H9 (cell line): ENCODE measurements around the gene SLC24A4. TPM values are rescaled to one million over a fixed set of nuclear protein-coding genes. Genes with fewer than 3 reads are reported as not detected.

Source experiments
- DNase-seq: peaks from one replicate; pipeline ENCODE4 v3.0.0-alpha.2; 2017
- H2AFZ ChIP-seq: one replicate; pipeline ENCODE4 v1.6.1; 2013; ENCODE audit warnings: mild to moderate bottlenecking, low read length, control low read depth, moderate library complexity
- H2AK5ac ChIP-seq: 2 replicates; pipeline ENCODE4 v1.6.1; 2013; ENCODE audit warnings: low read length, control low read depth, mixed read lengths; ENCODE audit not compliant: insufficient read length
- H2BK120ac ChIP-seq: one replicate; pipeline ENCODE4 v1.6.1; 2013; ENCODE audit warnings: low read depth, mild to moderate bottlenecking, low read length, control low read depth, inconsistent platforms; ENCODE audit not compliant: poor library complexity, severe bottlenecking
- H2BK12ac ChIP-seq: 2 replicates; pipeline ENCODE4 v1.6.1; 2013; ENCODE audit warnings: low read length, control low read depth, mixed read lengths, low read depth; ENCODE audit not compliant: insufficient read length
- H2BK15ac ChIP-seq: 2 replicates; pipeline ENCODE4 v1.6.1; 2013; ENCODE audit warnings: low read depth, low read length, control low read depth
- H2BK20ac ChIP-seq: one replicate; pipeline ENCODE4 v1.6.1; 2013; ENCODE audit warnings: low read depth, mild to moderate bottlenecking, low read length, control low read depth, inconsistent platforms; ENCODE audit not compliant: poor library complexity, severe bottlenecking
- H2BK5ac ChIP-seq: 2 replicates; pipeline ENCODE4 v1.6.1; 2013; ENCODE audit warnings: low read length, control low read depth, mixed read lengths; ENCODE audit not compliant: insufficient read length
- H3K14ac ChIP-seq: 2 replicates; pipeline ENCODE4 v1.6.1; 2013; ENCODE audit warnings: low read length, control low read depth; ENCODE audit not compliant: insufficient read depth
- H3K18ac ChIP-seq: 2 replicates; pipeline ENCODE4 v1.6.1; 2013; ENCODE audit warnings: low read depth, mild to moderate bottlenecking, mixed read lengths, low read length, control low read depth; ENCODE audit not compliant: insufficient read length
- H3K23ac ChIP-seq: 2 replicates; pipeline ENCODE4 v1.6.1; 2013; ENCODE audit warnings: low read length, control low read depth, mixed read lengths, low read depth; ENCODE audit not compliant: insufficient read length
- H3K23me2 ChIP-seq: 2 replicates; pipeline ENCODE4 v1.6.1; 2013; ENCODE audit warnings: low read depth, mild to moderate bottlenecking, mixed read lengths, low read length, control low read depth; ENCODE audit not compliant: insufficient read length, poor library complexity, severe bottlenecking
- H3K27ac ChIP-seq: 2 replicates; pipeline ENCODE4 v1.5.1; 2013; ENCODE audit warnings: low read length, control low read depth, mixed read lengths, low read depth; ENCODE audit not compliant: insufficient read length
- H3K27me3 ChIP-seq: 2 replicates; pipeline ENCODE4 v1.6.1; 2013; ENCODE audit warnings: low read length, control low read depth, inconsistent platforms; ENCODE audit not compliant: insufficient read depth
- H3K4ac ChIP-seq: 2 replicates; pipeline ENCODE4 v1.6.1; 2013; ENCODE audit warnings: low read depth, mild to moderate bottlenecking, control low read depth, inconsistent platforms, low read length, moderate library complexity
- H3K4me1 ChIP-seq: 2 replicates; pipeline ENCODE4 v1.6.1; 2013; ENCODE audit warnings: low read length, control low read depth, inconsistent platforms; ENCODE audit not compliant: insufficient read depth
- H3K4me2 ChIP-seq: 2 replicates; pipeline ENCODE4 v1.6.1; 2013; ENCODE audit warnings: low read length, control low read depth, mixed read lengths; ENCODE audit not compliant: insufficient read length, insufficient read depth
- H3K56ac ChIP-seq: 2 replicates; pipeline ENCODE4 v1.6.1; 2013; ENCODE audit warnings: low read depth, mild to moderate bottlenecking, mixed read lengths, low read length, control low read depth; ENCODE audit not compliant: insufficient read length
- H3K79me1 ChIP-seq: 2 replicates; pipeline ENCODE4 v1.6.1; 2013; ENCODE audit warnings: low read depth, mild to moderate bottlenecking, moderate library complexity, low read length, control low read depth, inconsistent platforms; ENCODE audit not compliant: insufficient read depth, poor library complexity, severe bottlenecking
- H3K79me2 ChIP-seq: 2 replicates; pipeline ENCODE4 v1.6.1; 2013; ENCODE audit warnings: low read length, control low read depth, inconsistent platforms; ENCODE audit not compliant: insufficient read depth
- H3K9ac ChIP-seq: 2 replicates; pipeline ENCODE4 v1.6.1; 2013; ENCODE audit warnings: low read length, control low read depth, mixed read lengths; ENCODE audit not compliant: insufficient read length; ENCODE audit errors: extremely low read depth
- H3K9me3 ChIP-seq: one replicate; pipeline ENCODE4 v1.6.1; 2013; ENCODE audit warnings: low read depth, low read length, inconsistent platforms; ENCODE audit not compliant: control insufficient read depth
- H3T11ph ChIP-seq: one replicate; pipeline ENCODE4 v1.6.1; 2013; ENCODE audit warnings: mild to moderate bottlenecking, low read length, control low read depth, inconsistent platforms
- H4K20me1 ChIP-seq: one replicate; pipeline ENCODE4 v1.6.1; 2013; ENCODE audit not compliant: control insufficient read depth, insufficient read length, insufficient read depth
- H4K5ac ChIP-seq: 2 replicates; pipeline ENCODE4 v1.6.1; 2013; ENCODE audit warnings: low read depth, mild to moderate bottlenecking, mixed read lengths, low read length, control low read depth; ENCODE audit not compliant: insufficient read length
- H4K8ac ChIP-seq: replicated peaks from 2 replicates; pipeline ENCODE4 v1.6.1; 2013; ENCODE audit warnings: low read length, control low read depth, mixed read lengths, low read depth; ENCODE audit not compliant: insufficient read length
- H4K91ac ChIP-seq: 2 replicates; pipeline ENCODE4 v1.6.1; 2013; ENCODE audit warnings: low read depth, mild to moderate bottlenecking, moderate library complexity, mixed read lengths, low read length, control low read depth; ENCODE audit not compliant: insufficient read length
- H3K27ac Mint-ChIP-seq, 3 experiments: 2 replicates in 2 of 3; 3 replicates in 1 of 3; pipeline ENCODE4 v1.8.0; 2020 to 2021; ENCODE audit warnings: mixed read lengths in 3 of 3, mild to moderate bottlenecking in 1 of 3, moderate library complexity in 1 of 3
- H3K27me3 Mint-ChIP-seq: 2 replicates; pipeline ENCODE4 v1.8.0; 2021; ENCODE audit warnings: low read depth, mild to moderate bottlenecking, moderate library complexity, mixed read lengths
- H3K36me3 Mint-ChIP-seq, 3 experiments: 2 replicates in 2 of 3; 3 replicates in 1 of 3; pipeline ENCODE4 v1.8.0; 2020 to 2021; ENCODE audit warnings: low read depth in 3 of 3, mixed read lengths in 3 of 3; ENCODE audit not compliant: insufficient read depth in 1 of 3
- H3K4me1 Mint-ChIP-seq, 2 experiments: 2 replicates each; pipeline ENCODE4 v1.8.0; 2020; ENCODE audit warnings: mixed read lengths in 2 of 2
- H3K4me3 Mint-ChIP-seq, 2 experiments: 2 replicates in 1 of 2; 3 replicates in 1 of 2; pipeline ENCODE4 v1.8.0; 2020 to 2021; ENCODE audit warnings: mild to moderate bottlenecking in 2 of 2, mixed read lengths in 2 of 2, moderate library complexity in 1 of 2
- H3K9me3 Mint-ChIP-seq, 2 experiments: 2 replicates in 1 of 2; 3 replicates in 1 of 2; pipeline ENCODE4 v1.8.0; 2020; ENCODE audit warnings: mild to moderate bottlenecking in 2 of 2, mixed read lengths in 2 of 2, moderate library complexity in 1 of 2
- CTCF ChIP-seq: fragments of 200-600 bp; sonication (generic); conservative IDR thresholded peaks from 3 replicates; pipeline ENCODE4 v1.8.0; 2021; ENCODE audit warnings: antibody characterized with exemption, mild to moderate bottlenecking
- WGBS: extraction: QIAGEN DNeasy Blood & Tissue Kit; methylation state at CpG from one replicate; pipeline ENCODE4 v1.1.7; 2013; ENCODE audit warnings: missing lambda C conversion rate, low lambda C conversion rate, mixed read lengths; ENCODE audit not compliant: insufficient read length; ENCODE audit errors: extremely low coverage; 5-methylcytosine and 5-hydroxymethylcytosine counted together
- total RNA-seq: library from RNA; stranded (reverse); gene quantifications from 2 replicates; pipeline ENCODE4 v1.2.1, GENCODE V29; 2021

Gene SLC24A4
- total RNA-seq, 1 experiment from 2014 or later: 0.24 TPM

GRCh38 chr14:92525322-92526095 lies 202.5 kb downstream of the SLC24A4 start:
- Histone ChIP-seq H3K27me3 (no peaks in the 10 kb centered on the region), H3K79me1 (no peaks in the 10 kb centered on the region), H3T11ph (no peak overlapping the region), H3K4ac (no peak overlapping the region), H3K23ac (no peak overlapping the region), H4K5ac (no peak overlapping the region), H2BK120ac (no peak overlapping the region), H3K4me2 (no peak overlapping the region), H4K20me1 (no peaks in the 10 kb centered on the region), H3K9ac (no peak overlapping the region), H2AK5ac (no peak overlapping the region), H3K4me1 (peaks cover 2% of the 10 kb centered on the region; the same call in 1 of the 2 replicates), H3K23me2 (no peaks in the 10 kb centered on the region), H3K18ac (no peak overlapping the region), H2BK20ac (no peak overlapping the region), H3K79me2 (no peaks in the 10 kb centered on the region), H2BK12ac (no peak overlapping the region), H3K14ac (no peak overlapping the region; the same call in 1 of the 2 replicates), H4K91ac (no peak overlapping the region), H3K9me3 (no peaks in the 10 kb centered on the region), H3K56ac (no peak overlapping the region), H2AFZ (no peak overlapping the region), H3K27ac (no peak overlapping the region), H2BK15ac (no peak overlapping the region), H4K8ac (no peak overlapping the region), H2BK5ac (no peak overlapping the region)
- H3K4me3 Mint-ChIP-seq: no peak overlapping the region
- H3K9me3 Mint-ChIP-seq: no peaks in the 10 kb centered on the region
- no peak for TF ChIP-seq CTCF
- WGBS: no CpG with 5 or more reads among the region's 12 CpGs
- DNase-seq: no peak
- no peak overlapping the region; a peak in 1 of 7 replicates for H3K27ac Mint-ChIP-seq
- no peaks in the 10 kb centered on the region for H3K36me3 Mint-ChIP-seq
- peaks cover 3% of the 10 kb centered on the region for H3K27me3 Mint-ChIP-seq
- no peaks in the 10 kb centered on the region for H3K4me1 Mint-ChIP-seq
